Vagina (tissue), 2 donors: ENCODE measurements around the gene KRT39. TPM values are rescaled to one million over a fixed set of nuclear protein-coding genes. Genes with fewer than 3 reads are reported as not detected.

Experiments
- DNase-seq, 2 donors: peaks; one replicate each; pipeline ENCODE4 v3.0.0-alpha.2; 2017; ENCODE audit errors: extremely low spot score in 2 of 2
- H3K27ac ChIP-seq: fragments of 200-600 bp; sonication (generic); one replicate; pipeline ENCODE4 v1.5.1; 2019
- H3K27me3 ChIP-seq: fragments of 200-600 bp; sonication (generic); one replicate; pipeline ENCODE4 v1.5.1; 2019
- H3K36me3 ChIP-seq, 2 donors: fragments of 200-600 bp; sonication (generic); one replicate each; pipeline ENCODE4 v1.5.1; 2017 to 2019
- H3K4me1 ChIP-seq: fragments of 200-600 bp; sonication (generic); one replicate; pipeline ENCODE4 v1.5.1; 2019
- H3K4me3 ChIP-seq, 2 donors: fragments of 200-600 bp; sonication (generic); 1 replicate in 1 of 2; 2 replicates in 1 of 2; pipeline ENCODE4 v1.5.1; 2016 to 2019
- H3K9me3 ChIP-seq: fragments of 200-600 bp; sonication (generic); one replicate; pipeline ENCODE4 v1.5.1; 2019
- POLR2A ChIP-seq, 2 donors: fragments of 450-650 bp; IDR thresholded peaks; one replicate each; pipeline ENCODE4 v1.6.1; 2017; ENCODE audit warnings: antibody characterized with exemption in 2 of 2, mild to moderate bottlenecking in 2 of 2, moderate library complexity in 2 of 2
- POLR2AphosphoS5 ChIP-seq, 2 donors: sonication (generic); formaldehyde crosslinking; IDR thresholded peaks; one replicate each; pipeline ENCODE4 v1.9.0; 2017; ENCODE audit warnings: antibody characterized with exemption in 2 of 2, mild to moderate bottlenecking in 2 of 2, low read depth in 1 of 2; ENCODE audit not compliant: insufficient read depth in 1 of 2
- intact Hi-C: fragments of 100-400 bp; cut with DNase I; formaldehyde crosslinking; loops from one replicate; pipeline ENCODE4 v1.15.1; 2023
- total RNA-seq: library from RNA; depleted of rRNA; stranded (reverse); fragments of >200 nt; gene quantifications from one replicate; pipeline ENCODE4 v1.2.3, GENCODE V29; 2016
- TF ChIP-seq, protein P1 (sequence below), 3 experiments: fragments of 450-650 bp in 2 of 3; fragments of 200-600 bp in 1 of 3; sonication (generic) in 1 of 3; IDR thresholded peaks; one replicate each; pipeline ENCODE4 v1.5.1; 2017 to 2019; ENCODE audit warnings: antibody characterized with exemption in 3 of 3, mild to moderate bottlenecking in 2 of 3, moderate library complexity in 2 of 3

KRT39 gene
- total RNA-seq, 1 donor from 2014 or later, result not detected

DNA sequence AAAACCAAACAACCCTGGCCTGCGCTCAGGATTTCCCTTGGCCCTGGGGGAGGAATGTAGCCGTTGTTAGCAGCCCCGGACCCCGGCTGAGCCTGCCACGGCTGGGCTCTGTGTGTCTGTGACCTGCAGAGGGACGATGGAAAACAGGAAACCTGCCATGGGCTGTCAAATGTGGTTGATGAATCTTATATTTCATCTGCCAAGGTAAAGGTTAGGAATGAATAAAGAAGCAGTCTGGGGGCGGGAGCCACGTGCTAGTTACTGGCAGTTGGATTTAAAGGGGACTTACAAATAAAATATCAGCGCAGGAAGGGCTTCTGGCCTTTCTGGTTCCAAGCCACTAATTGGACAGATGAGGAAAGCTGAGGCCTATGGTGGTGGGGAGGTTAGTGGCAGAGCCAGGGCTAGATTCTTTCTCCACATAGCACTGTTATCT, 29.3 kb downstream of the KRT39 start, which contains the start of gene KRT23:
TSS of gene KRT23 (minus strand) at position 263 of the 436 bp plus-strand sequence. CDS start 1,043 bp downstream, outside the sequence.
- TF ChIP-seq POLR2AphosphoS5 (IDR thresholded peaks at IDR 0.05; ENCODE audit: insufficient read depth in 1 of 2, low read depth in 1 of 2), result no peak
- TF ChIP-seq, protein P1, sequence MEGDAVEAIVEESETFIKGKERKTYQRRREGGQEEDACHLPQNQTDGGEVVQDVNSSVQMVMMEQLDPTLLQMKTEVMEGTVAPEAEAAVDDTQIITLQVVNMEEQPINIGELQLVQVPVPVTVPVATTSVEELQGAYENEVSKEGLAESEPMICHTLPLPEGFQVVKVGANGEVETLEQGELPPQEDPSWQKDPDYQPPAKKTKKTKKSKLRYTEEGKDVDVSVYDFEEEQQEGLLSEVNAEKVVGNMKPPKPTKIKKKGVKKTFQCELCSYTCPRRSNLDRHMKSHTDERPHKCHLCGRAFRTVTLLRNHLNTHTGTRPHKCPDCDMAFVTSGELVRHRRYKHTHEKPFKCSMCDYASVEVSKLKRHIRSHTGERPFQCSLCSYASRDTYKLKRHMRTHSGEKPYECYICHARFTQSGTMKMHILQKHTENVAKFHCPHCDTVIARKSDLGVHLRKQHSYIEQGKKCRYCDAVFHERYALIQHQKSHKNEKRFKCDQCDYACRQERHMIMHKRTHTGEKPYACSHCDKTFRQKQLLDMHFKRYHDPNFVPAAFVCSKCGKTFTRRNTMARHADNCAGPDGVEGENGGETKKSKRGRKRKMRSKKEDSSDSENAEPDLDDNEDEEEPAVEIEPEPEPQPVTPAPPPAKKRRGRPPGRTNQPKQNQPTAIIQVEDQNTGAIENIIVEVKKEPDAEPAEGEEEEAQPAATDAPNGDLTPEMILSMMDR (IDR thresholded peaks at IDR 0.05), result no peak
- TF ChIP-seq POLR2A (IDR thresholded peaks at IDR 0.05), result no peak
- Histone ChIP-seq H3K4me1 (no peaks in the 10 kb centered on the region), H3K27me3 (no peaks in the 10 kb centered on the region), H3K4me3 (no peak within 1 kb of the TSS), H3K9me3 (no peaks in the 10 kb centered on the region), H3K36me3 (no peaks in the 10 kb centered on the region), H3K27ac (no peak within 1 kb of the TSS)
- DNase-seq, result no peak
- intact Hi-C loops, result no loop called here

- Histone ChIP-seq H3K4me3 (no peak overlapping the region), H3K27ac (no peak overlapping the region), H3K9me3 (no peaks in the 10 kb centered on the region), H3K27me3 (no peaks in the 10 kb centered on the region), H3K4me1 (no peaks in the 10 kb centered on the region), H3K36me3 (no peaks in the 10 kb centered on the region)
- TF ChIP-seq, protein P1 (IDR thresholded peaks at IDR 0.05), result no peak
- TF ChIP-seq POLR2AphosphoS5 (IDR thresholded peaks at IDR 0.05; ENCODE audit: insufficient read depth in 1 of 2, low read depth in 1 of 2) (no peak), POLR2A (IDR thresholded peaks at IDR 0.05) (no peak)
- no peak for DNase-seq
- intact Hi-C loops, result no loop called here
Observed at GRCh38 chr17:40936976-40937375, 29.8 kb downstream of the KRT39 start.

GRCh38 chr17:40936437-40936971, 30.2 kb downstream of the KRT39 start:
- TF ChIP-seq POLR2A (IDR thresholded peaks at IDR 0.05) (no peak), POLR2AphosphoS5 (IDR thresholded peaks at IDR 0.05; ENCODE audit: insufficient read depth in 1 of 2, low read depth in 1 of 2) (no peak)
- TF ChIP-seq, protein P1 (IDR thresholded peaks at IDR 0.05), result no peak
- intact Hi-C loops, result no loop called here
- H3K9me3 ChIP-seq, result no peaks in the 10 kb centered on the region
- no peak for DNase-seq
- H3K27me3 ChIP-seq, result no peaks in the 10 kb centered on the region
- H3K36me3 ChIP-seq, result no peaks in the 10 kb centered on the region
- no peak overlapping the region for H3K4me3 ChIP-seq
- H3K4me1 ChIP-seq, result no peaks in the 10 kb centered on the region
- no peak overlapping the region for H3K27ac ChIP-seq

DNA sequence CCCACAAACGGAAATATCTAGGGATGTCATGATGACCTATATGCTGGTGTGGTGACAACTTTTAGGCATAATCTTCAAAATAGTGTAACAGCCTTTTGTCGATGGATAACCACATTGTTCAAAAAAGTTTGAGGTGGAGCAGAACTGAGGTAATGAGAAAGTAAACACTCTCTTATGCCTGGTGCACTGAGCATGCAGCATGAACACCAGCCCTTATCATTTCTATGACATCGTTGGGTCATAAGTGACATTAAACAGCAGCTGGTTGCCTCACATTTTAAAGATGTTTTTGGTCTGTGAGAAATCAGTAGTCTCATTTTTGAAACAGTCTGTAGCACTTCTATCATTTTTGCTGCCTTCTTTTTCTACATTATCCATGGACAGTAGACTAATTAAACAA, 31.1 kb downstream of the KRT39 start:
- Histone ChIP-seq H3K27ac (no peak overlapping the region), H3K36me3 (no peaks in the 10 kb centered on the region), H3K4me3 (no peak overlapping the region), H3K4me1 (no peaks in the 10 kb centered on the region), H3K9me3 (no peaks in the 10 kb centered on the region), H3K27me3 (no peaks in the 10 kb centered on the region)
- intact Hi-C loops, result no loop called here
- no peak for TF ChIP-seq POLR2A (IDR thresholded peaks at IDR 0.05)
- TF ChIP-seq POLR2AphosphoS5 (IDR thresholded peaks at IDR 0.05; ENCODE audit: insufficient read depth in 1 of 2, low read depth in 1 of 2), result no peak
- TF ChIP-seq, protein P1 (IDR thresholded peaks at IDR 0.05), result no peak
- no peak for DNase-seq

DNA sequence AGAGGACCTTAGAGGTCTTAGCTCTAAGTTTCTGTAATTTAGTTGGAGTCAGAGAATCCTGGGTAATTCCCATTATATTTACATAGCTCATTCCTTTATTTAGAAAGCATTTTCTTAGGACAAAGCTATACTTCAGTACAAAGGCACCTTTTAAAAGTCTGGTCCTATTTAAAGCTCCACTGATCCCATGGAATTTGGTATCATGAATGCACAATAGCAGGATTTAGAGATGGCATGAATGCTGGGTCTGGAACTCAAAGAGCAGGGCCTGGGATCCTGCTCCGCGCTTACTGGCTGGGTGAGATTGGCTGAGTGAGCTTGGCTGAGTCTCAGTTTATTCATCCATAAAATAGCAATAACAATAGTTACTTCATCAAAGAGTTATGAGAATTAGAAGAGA, 34.1 kb downstream of the KRT39 start:
- H3K27me3 ChIP-seq, result no peaks in the 10 kb centered on the region
- H3K36me3 ChIP-seq, result no peaks in the 10 kb centered on the region
- intact Hi-C loops, result no loop called here
- no peaks in the 10 kb centered on the region for H3K9me3 ChIP-seq
- no peaks in the 10 kb centered on the region for H3K4me1 ChIP-seq
- H3K4me3 ChIP-seq, result no peak overlapping the region
- no peak overlapping the region for H3K27ac ChIP-seq
- no peak for DNase-seq
- TF ChIP-seq POLR2AphosphoS5 (IDR thresholded peaks at IDR 0.05; ENCODE audit: insufficient read depth in 1 of 2, low read depth in 1 of 2) (no peak), POLR2A (IDR thresholded peaks at IDR 0.05) (no peak)
- TF ChIP-seq, protein P1 (IDR thresholded peaks at IDR 0.05), result no peak
